ENCODE measurements around the gene GALP.

- TF ChIP-seq, protein P1, sequence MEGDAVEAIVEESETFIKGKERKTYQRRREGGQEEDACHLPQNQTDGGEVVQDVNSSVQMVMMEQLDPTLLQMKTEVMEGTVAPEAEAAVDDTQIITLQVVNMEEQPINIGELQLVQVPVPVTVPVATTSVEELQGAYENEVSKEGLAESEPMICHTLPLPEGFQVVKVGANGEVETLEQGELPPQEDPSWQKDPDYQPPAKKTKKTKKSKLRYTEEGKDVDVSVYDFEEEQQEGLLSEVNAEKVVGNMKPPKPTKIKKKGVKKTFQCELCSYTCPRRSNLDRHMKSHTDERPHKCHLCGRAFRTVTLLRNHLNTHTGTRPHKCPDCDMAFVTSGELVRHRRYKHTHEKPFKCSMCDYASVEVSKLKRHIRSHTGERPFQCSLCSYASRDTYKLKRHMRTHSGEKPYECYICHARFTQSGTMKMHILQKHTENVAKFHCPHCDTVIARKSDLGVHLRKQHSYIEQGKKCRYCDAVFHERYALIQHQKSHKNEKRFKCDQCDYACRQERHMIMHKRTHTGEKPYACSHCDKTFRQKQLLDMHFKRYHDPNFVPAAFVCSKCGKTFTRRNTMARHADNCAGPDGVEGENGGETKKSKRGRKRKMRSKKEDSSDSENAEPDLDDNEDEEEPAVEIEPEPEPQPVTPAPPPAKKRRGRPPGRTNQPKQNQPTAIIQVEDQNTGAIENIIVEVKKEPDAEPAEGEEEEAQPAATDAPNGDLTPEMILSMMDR (IDR thresholded peaks at IDR 0.05 in 8 of 11, conservative IDR thresholded peaks at IDR 0.05 in 3 of 11): no peak
- TF ChIP-seq POLR2AphosphoS5 (IDR thresholded peaks at IDR 0.05) (no peak), POLR2A (IDR thresholded peaks at IDR 0.05) (no peak)
Observed at GRCh38 chr19:56177564-56178243, 1.9 kb downstream of the GALP start.

All from spleen (tissue), 7 donors.